GM12801 (cell line): ENCODE measurements around the gene PCDHGA5.
"Not testable (repeated sequence)": the region's sequence is repeated elsewhere in the genome, so short reads cannot be mapped to it uniquely, and the experiment has no call there.

Experiments used
- TF ChIP-seq, protein P1 (sequence below): IDR thresholded peaks from one replicate; pipeline ENCODE4 v1.5.1; 2011; ENCODE audit warnings: control low read depth; ENCODE audit not compliant: insufficient read length; ENCODE audit errors: extremely low read depth

Gene PCDHGA5

DNA sequence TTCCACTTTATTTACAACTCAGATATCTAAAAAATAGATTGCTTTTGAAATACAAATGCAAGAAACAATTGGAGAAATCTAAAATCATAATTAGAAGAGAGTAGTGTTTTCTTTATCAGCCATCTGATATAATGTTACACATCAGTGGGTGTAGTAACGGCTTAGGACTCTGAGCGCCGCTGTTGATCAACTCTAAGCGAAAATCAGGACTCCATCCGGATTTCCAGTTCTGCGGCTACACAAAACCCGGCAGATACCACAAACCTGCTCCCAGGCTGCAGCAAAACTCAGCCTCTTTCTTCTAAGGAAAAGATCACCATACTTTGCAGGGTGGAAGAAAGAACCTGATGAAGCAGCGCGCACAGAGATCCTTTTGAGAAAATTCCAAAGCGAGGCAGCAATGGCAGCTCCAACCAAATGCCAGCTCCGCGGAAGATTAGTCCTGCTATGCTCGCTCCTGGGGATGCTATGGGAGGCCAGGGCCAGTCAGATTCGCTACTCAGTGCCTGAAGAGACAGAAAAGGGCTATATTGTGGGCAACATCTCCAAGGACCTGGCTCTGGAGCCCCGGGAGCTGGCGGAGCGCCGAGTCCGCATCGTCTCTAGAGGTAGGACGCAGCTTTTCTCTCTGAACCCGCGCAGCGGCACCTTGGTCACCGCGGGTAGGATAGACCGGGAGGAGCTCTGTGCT is 38.7 kb downstream of the PCDHGA5 start, which contains the start of gene PCDHGA9:
PCDHGA9 (plus strand) TSS at position 226 of the 691 bp plus-strand sequence; CDS start at position 401, 175 bp downstream.
- TF ChIP-seq, protein P1, sequence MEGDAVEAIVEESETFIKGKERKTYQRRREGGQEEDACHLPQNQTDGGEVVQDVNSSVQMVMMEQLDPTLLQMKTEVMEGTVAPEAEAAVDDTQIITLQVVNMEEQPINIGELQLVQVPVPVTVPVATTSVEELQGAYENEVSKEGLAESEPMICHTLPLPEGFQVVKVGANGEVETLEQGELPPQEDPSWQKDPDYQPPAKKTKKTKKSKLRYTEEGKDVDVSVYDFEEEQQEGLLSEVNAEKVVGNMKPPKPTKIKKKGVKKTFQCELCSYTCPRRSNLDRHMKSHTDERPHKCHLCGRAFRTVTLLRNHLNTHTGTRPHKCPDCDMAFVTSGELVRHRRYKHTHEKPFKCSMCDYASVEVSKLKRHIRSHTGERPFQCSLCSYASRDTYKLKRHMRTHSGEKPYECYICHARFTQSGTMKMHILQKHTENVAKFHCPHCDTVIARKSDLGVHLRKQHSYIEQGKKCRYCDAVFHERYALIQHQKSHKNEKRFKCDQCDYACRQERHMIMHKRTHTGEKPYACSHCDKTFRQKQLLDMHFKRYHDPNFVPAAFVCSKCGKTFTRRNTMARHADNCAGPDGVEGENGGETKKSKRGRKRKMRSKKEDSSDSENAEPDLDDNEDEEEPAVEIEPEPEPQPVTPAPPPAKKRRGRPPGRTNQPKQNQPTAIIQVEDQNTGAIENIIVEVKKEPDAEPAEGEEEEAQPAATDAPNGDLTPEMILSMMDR: no peak

DNA sequence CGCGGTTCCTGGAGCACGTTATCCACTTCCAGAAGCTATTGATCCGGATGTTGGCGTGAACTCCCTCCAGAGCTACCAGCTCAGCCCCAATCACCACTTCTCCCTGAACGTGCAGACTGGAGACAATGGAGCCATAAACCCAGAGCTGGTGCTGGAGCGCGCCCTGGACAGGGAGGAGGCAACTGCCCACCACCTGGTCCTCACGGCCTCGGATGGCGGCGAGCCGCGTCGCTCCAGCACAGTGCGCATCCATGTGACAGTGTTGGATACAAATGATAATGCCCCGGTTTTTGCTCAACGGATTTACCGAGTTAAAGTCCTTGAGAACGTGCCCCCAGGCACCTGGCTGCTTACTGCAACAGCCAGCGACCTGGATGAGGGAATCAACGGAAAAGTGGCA is 39.4 kb downstream of the PCDHGA5 start:
- TF ChIP-seq, protein P1: no peak

DNA sequence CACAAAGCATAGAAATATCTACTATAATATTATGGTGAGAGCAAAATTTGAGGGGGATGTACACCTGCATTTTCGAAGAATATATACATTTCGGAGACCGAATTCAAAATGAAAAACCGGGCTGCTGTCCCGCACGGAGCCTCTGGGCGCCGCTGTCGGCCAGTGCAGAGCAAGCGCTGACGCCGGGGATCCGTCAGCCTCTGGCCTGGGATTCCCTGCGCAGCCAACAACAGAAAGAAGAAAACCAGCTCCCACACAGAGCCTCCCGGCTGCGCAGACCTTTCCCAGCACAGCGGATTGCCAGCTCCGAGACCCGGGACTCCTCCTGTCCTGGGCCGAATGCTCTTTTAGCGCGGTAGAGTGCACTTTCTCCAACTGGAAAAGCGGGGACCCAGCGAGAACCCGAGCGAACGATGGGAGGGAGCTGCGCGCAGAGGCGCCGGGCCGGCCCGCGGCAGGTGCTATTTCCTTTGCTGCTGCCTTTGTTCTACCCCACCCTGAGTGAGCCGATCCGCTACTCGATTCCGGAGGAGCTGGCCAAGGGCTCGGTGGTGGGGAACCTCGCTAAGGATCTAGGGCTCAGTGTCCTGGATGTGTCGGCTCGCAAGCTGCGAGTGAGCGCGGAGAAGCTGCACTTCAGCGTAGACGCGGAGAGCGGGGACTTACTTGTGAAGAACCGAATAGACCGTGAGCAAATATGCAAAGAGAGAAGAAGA is 44.0 kb downstream of the PCDHGA5 start, which contains the start of gene PCDHGB6:
PCDHGB6 (plus strand) TSS at position 232 of the 716 bp plus-strand sequence; CDS start at position 414, 182 bp downstream.
- TF ChIP-seq, protein P1: not testable (repeated sequence)

DNA sequence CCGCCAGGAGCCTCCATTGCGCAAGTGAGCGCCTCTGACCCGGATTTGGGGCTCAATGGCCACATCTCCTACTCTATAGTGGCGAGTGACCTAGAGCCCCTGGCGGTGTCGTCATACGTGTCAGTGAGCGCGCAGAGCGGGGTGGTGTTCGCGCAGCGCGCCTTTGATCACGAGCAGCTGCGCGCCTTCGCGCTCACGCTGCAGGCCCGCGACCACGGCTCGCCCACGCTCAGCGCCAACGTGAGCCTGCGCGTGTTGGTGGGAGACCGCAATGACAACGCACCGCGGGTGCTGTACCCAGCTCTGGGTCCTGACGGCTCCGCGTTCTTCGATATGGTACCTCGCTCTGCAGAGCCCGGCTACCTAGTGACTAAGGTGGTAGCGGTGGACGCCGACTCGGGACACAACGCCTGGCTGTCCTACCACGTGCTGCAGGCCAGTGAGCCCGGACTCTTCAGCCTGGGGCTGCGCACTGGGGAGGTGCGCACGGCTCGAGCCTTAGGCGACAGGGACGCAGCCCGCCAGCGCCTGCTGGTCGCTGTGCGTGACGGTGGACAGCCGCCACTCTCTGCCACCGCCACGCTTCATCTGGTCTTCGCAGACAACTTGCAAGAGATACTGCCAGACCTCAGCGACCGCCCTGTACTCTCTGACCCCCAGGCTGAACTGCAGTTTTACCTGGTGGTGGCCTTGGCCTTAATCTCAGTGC is 45.8 kb downstream of the PCDHGA5 start:
- TF ChIP-seq, protein P1: no peak

DNA sequence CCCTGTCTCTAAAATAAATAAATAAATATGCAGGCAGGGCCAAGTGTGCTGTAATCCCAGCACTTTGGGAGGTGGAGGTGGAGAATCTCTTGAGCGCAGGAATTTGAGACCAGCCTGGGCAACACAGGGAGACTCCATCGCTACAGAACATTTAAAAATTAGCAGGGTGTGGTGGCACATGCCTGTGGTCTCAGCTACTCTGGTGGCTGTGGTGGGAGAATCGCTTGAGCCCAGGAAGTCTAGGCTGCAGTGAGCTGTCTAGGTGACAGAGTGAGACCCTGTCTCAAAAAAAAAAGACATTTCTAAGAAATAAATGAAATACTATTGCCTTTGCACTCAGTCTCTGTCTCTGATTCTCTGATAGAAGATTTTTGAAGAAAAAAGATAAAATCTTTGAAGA is 47.6 kb downstream of the PCDHGA5 start:
- TF ChIP-seq, protein P1: no peak

DNA sequence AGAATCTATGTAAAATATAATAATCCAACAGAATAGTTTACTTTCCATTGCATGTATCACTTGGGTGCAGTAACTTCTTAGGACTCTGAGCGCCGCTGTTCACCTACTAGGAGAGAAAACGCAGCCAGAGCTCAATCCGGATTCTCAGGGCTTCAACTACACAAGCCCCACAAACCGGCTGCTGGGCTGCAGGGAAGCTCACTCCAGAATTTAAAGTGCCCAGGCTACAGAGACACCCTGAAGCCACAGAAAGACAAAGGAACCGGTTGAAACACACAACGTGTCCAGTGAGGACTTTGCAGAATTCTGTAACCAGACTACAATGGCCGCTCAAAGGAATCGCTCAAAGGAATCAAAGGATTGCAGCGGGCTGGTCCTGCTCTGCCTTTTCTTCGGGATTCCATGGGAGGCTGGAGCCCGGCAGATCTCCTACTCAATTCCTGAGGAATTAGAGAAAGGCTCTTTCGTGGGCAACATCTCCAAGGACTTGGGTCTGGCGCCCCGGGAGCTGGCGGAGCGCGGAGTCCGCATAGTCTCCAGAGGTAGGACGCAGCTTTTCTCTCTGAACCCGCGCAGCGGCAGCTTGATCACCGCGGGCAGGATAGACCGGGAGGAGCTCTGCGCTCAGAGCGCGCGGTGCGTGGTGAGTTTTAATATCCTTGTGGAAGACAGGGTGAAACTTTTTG is 49.0 kb downstream of the PCDHGA5 start, which contains the start of gene PCDHGA10:
PCDHGA10 (plus strand) TSS at position 134 of the 686 bp plus-strand sequence; CDS start at position 323, 189 bp downstream.
- TF ChIP-seq, protein P1: no peak
